ENCODE data around the gene LIX1L. TPM values are rescaled to one million over a fixed set of nuclear protein-coding genes. Genes with fewer than 3 reads are reported as not detected.
A peak's percentile ranks its signal among the peaks of the same experiment; 100 is the strongest.

Gene LIX1L
- polyA plus RNA-seq, 3 donors from 2014 or later = 17.9 to 28.0 (median 20.7) TPM

DNA sequence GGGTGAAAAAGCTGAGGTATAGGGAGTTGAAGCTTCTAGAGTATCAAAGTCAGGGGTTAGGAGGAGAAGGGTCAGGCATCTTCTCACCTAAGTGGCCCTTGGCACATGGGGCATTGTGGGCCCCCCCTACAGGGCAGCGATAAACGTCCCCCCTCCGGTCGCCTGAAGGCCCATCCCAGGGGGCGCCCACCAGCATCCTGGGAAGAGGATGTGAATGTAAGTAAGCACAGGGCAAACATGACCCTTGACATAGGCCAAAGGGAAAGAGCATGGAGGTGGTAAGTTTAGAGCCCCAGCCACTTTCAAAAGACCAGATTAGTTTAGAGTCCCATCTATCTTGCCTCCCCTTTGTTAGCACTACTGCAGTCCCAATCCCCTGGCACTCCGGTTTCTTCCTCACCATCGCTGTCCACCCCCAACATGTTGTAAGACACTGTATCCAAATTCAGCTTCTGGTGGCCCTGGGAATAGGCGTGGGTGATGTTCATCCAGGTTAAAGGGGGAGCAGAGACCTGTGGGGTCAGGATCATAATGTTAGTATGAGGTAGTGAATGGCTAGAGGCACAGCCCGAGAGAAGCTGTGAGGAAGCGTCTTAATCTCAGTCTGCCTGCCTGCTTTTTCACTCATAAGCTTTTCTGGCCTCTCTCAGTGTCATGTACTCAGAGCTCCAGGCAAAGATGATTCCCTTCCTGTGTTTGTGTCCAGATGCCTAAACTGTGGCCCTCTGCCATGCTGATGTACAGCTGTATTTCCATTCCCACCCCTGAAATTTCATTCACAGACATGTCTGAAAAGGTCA is 50.7 kb downstream of the LIX1L start:
- peaks cover 0 to 1% (median 0%) of the 10 kb centered on the region in 3 donors for H3K27me3 Mint-ChIP-seq (ENCODE audit: low read depth in 3 of 3)
- H3K9me3 Mint-ChIP-seq = no peaks in the 10 kb centered on the region
- no peak overlapping the region for H3K27ac Mint-ChIP-seq
- no peak overlapping the region for H3K4me3 Mint-ChIP-seq
- H3K4me1 Mint-ChIP-seq = peaks cover 6% of the 10 kb centered on the region in 2 donors
- no peak for DNase-seq
- peaks cover 13 to 28% (median 13%) of the 10 kb centered on the region in 3 donors for H3K36me3 Mint-ChIP-seq

DNA sequence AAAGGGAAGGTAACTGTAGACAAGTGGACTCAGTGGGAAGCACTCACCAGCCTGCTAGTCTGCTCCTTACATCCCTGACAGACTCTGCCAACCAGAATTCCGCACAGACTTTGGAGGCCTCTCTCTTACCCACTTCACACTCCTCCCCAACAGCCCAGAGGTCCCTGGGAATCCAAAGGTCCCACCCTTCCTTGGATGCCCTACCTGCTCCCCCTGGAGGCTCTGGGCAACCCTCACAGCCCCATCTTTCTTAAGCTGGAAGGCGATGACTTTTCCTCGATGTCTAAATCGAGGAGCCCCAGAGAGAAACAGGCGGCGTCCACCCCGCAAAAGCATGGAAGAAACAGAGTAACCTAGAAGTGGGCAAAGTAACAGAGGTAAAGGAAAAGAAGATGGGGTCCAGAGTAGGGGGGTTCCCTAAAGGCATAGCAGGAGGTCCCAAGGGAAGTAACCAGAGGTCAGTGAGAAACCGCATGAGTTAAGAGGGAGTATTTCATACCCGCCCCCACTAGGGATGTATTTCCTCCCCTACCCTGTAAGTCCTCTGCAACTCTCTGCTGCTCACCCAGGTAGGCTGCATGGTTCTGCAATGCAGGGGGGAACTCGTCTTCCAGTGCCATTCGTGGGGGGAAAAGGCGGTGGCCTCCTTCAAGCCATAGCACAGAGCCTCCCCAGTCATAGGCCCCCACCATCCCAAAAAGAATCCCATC is 56.4 kb downstream of the LIX1L start:
- no peak overlapping the region for H3K27ac Mint-ChIP-seq
- no peaks in the 10 kb centered on the region for H3K27me3 Mint-ChIP-seq (ENCODE audit: low read depth in 3 of 3)
- H3K36me3 Mint-ChIP-seq = peaks cover 11 to 18% (median 11%) of the 10 kb centered on the region in 3 donors
- no peak for DNase-seq
- no peak overlapping the region for H3K4me3 Mint-ChIP-seq
- H3K4me1 Mint-ChIP-seq = no peaks in the 10 kb centered on the region
- peaks cover 0 to 2% (median 0%) of the 10 kb centered on the region in 6 donors for H3K9me3 Mint-ChIP-seq

DNA sequence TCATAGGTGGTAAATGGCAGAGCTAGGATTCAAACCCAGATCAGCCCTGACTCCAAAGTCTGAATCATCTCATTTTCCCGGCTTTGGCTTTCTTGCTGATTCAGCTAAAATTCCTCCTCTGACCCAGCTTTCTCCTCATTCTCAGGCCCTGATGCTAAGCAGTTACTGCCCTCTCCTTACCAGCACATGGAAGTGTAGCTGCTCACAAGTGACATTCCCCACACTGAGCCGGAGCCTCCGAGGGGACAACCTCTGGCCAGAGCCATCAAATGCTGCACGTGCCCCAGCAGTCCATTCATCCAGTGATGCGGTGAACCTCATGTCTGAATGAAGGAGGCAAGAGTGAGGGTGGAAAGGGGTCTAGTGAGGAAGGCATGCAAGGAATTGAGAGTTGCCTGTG is 59.1 kb downstream of the LIX1L start:
- Mint-ChIP-seq H3K27me3 (ENCODE audit: low read depth in 3 of 3) (peaks cover 0 to 2% (median 0%) of the 10 kb centered on the region in 3 donors), H3K4me3 (no peak overlapping the region), H3K36me3 (peaks cover 7 to 20% (median 15%) of the 10 kb centered on the region in 3 donors), H3K4me1 (no peaks in the 10 kb centered on the region), H3K27ac (no peak overlapping the region), H3K9me3 (peaks cover 0 to 2% (median 0%) of the 10 kb centered on the region in 6 donors)
- no peak for DNase-seq

DNA sequence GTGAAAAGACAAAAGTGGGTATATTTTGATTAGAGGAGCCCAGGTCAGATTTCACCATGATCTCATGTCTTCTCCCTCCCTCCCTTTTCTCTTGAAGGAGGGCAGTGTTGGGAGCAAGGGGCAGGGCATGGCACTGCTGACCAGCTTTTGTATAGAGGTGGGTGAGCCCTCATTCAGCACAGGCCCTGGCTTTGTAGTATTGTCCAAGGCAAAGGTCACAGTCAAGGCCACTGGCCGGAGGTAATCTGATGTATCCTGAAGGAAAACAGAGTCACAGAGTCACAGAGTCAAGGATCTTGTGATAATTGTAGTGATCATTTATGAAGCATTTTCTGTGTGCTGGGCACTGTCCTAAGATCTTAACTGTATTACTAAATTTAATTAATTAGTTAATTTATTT is 59.8 kb downstream of the LIX1L start:
- Mint-ChIP-seq H3K27ac (no peak overlapping the region), H3K36me3 (peaks cover 7 to 25% (median 15%) of the 10 kb centered on the region in 3 donors), H3K4me3 (no peak overlapping the region), H3K9me3 (peaks cover 0 to 2% (median 0%) of the 10 kb centered on the region in 6 donors), H3K27me3 (ENCODE audit: low read depth in 3 of 3) (peaks cover 0 to 2% (median 0%) of the 10 kb centered on the region in 3 donors), H3K4me1 (no peaks in the 10 kb centered on the region)
- DNase-seq = no peak

GRCh38 chr1:145895471-145895870 is 62.3 kb downstream of the LIX1L start:
- peaks cover 0 to 21% (median 8%) of the 10 kb centered on the region in 3 donors for H3K36me3 Mint-ChIP-seq
- H3K9me3 Mint-ChIP-seq = no peaks in the 10 kb centered on the region
- no peak overlapping the region for H3K4me3 Mint-ChIP-seq
- H3K27ac Mint-ChIP-seq = no peak overlapping the region
- peaks cover 0 to 2% (median 2%) of the 10 kb centered on the region in 3 donors for H3K27me3 Mint-ChIP-seq (ENCODE audit: low read depth in 3 of 3)
- H3K4me1 Mint-ChIP-seq = no peaks in the 10 kb centered on the region
- DNase-seq = no peak

DNA sequence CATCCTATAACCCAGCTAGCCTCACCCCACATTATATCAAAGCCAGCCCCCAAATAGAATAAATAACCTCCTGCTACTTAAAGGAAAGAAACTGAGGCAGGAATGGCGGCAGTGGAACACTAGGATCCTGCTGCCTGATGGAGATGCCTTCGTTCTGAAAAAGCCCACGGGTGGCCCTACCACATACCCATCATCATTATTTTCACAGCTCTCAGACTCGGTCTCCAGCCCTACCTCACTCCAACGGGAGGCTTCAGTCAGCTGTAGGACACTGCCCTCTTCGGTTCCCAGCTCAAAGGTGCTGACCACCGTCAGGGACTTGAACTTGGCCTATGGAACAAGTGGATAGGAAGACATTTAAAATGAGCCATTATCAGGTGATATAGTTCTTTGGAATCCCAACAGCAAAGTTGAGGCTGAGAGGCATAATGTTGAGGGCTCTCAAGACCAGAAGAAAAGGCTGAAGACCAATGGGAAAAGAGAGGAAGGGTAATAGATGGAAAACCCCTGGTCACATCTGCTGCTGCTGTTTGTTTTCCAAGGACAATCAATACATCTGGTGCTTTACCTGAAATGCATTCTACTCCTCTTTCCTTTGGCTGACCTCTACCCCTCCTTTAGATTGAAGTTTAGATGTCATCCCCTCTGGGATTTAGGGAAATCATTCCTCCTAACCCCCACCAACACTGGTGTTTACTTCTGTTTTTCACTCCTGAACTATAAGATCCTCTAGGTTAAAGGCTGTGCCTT is 64.3 kb downstream of the LIX1L start:
- Mint-ChIP-seq H3K9me3 (no peaks in the 10 kb centered on the region), H3K4me3 (no peak overlapping the region), H3K27ac (no peak overlapping the region), H3K27me3 (ENCODE audit: low read depth in 3 of 3) (peaks cover 0 to 2% (median 2%) of the 10 kb centered on the region in 3 donors), H3K4me1 (no peaks in the 10 kb centered on the region), H3K36me3 (peaks cover 0 to 14% (median 8%) of the 10 kb centered on the region in 3 donors)
- DNase-seq = no peak

- Mint-ChIP-seq H3K36me3 (peaks cover 0 to 14% (median 5%) of the 10 kb centered on the region in 3 donors), H3K27ac (no peak overlapping the region), H3K27me3 (ENCODE audit: low read depth in 3 of 3) (peaks cover 0 to 2% (median 2%) of the 10 kb centered on the region in 3 donors), H3K9me3 (no peaks in the 10 kb centered on the region), H3K4me3 (no peak overlapping the region), H3K4me1 (no peaks in the 10 kb centered on the region)
- DNase-seq = no peak
These were observed 65.2 kb downstream of the LIX1L start for GRCh38 chr1:145892486-145893087.

- H3K27ac Mint-ChIP-seq = no peak overlapping the region
- peak; percentile 19 to 39 (median 22) for DNase-seq
These were observed 66.0 kb downstream of the LIX1L start for GRCh38 chr1:145891587-145892485.

DNA sequence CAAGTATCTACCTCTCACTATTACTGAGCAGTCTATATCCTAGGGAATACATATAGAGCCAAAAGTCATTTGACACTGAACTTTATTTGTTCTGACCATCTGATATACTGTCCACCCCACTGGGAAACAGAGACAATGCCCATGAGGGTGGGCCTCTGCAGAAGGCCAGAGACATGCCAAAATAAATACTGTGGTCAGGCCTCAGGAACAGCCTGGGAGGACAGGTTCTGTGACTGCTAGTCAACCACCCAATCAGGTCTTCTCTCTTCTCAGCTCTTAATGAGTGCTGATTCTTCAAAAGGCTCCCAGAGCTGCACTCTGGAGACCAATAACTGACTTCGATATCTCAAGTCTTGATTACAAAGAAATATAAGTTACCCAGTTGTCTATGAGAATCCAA is 66.7 kb downstream of the LIX1L start:
- no peak for DNase-seq
- H3K36me3 Mint-ChIP-seq = peaks cover 0 to 9% (median 1%) of the 10 kb centered on the region in 3 donors
- H3K9me3 Mint-ChIP-seq = no peaks in the 10 kb centered on the region
- no peak overlapping the region for H3K4me3 Mint-ChIP-seq
- no peak overlapping the region for H3K27ac Mint-ChIP-seq
- H3K4me1 Mint-ChIP-seq = peaks cover 3 to 7% of the 10 kb centered on the region in 2 donors
- peaks cover 0 to 2% (median 2%) of the 10 kb centered on the region in 3 donors for H3K27me3 Mint-ChIP-seq (ENCODE audit: low read depth in 3 of 3)

More at GRCh38 chr1:145891587-145892485, 66.0 kb downstream of the LIX1L start:
- Mint-ChIP-seq H3K4me3 (no peak overlapping the region), H3K36me3 (peaks cover 0 to 14% (median 4%) of the 10 kb centered on the region in 3 donors), H3K9me3 (no peaks in the 10 kb centered on the region), H3K4me1 (peaks cover 0 to under 1% of the 10 kb centered on the region in 2 donors), H3K27me3 (ENCODE audit: low read depth in 3 of 3) (peaks cover 0 to 2% (median 2%) of the 10 kb centered on the region in 3 donors)

DNA sequence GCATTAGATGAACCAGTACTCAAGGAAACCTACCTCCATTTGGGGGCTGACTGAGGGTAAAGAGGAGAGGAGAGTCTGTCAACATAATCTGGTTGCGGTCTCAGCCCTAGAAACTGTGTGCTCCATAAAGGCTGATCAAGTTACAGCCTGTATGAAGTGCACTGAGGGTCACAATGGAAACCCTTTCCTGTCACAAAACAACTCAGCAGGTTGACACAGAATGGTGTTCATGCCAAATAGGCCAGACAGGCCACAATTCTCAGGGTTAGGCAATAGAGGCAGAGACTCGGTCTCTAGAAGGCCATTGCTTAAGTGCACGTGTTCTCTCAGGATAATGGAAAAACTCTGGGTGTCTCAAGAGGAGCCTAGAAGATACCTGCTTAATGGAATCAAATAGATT is 68.1 kb downstream of the LIX1L start:
- H3K36me3 Mint-ChIP-seq = peaks cover 0 to 7% (median 0%) of the 10 kb centered on the region in 3 donors
- no peak overlapping the region for H3K27ac Mint-ChIP-seq
- no peak for DNase-seq
- no peak overlapping the region for H3K4me3 Mint-ChIP-seq
- H3K9me3 Mint-ChIP-seq = no peaks in the 10 kb centered on the region
- H3K4me1 Mint-ChIP-seq = peaks cover 14 to 21% of the 10 kb centered on the region in 2 donors
- peaks cover 0 to 9% (median 7%) of the 10 kb centered on the region in 3 donors for H3K27me3 Mint-ChIP-seq (ENCODE audit: low read depth in 3 of 3)

DNA sequence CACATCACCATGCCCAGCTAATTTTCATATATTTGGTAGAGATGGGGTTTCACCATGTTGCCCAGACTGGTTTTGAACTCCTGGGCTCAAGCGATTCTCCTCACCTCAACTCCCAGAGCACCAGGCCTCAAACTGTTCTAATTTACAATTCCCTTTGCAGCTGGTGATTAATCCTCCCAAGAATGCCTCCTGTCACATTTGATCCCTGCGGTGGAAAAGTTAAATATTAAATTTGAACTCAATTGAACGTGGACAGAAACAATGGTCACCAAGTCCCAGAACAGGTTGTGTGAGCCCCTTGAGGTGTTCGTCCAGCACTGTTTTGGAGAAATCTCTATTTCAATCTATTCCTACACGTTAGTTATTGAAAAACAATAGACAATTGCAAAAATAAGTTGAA is 70.2 kb downstream of the LIX1L start:
- no peak for DNase-seq
- Mint-ChIP-seq H3K36me3 (no peaks in the 10 kb centered on the region), H3K4me3 (peak overlapping the region in 3 of 5 donors; percentile 38 to 41 (median 40)), H3K4me1 (peaks cover 14 to 23% of the 10 kb centered on the region in 2 donors), H3K27ac (no peak overlapping the region), H3K9me3 (no peaks in the 10 kb centered on the region), H3K27me3 (ENCODE audit: low read depth in 3 of 3) (peaks cover 0 to 15% (median 12%) of the 10 kb centered on the region in 3 donors)

DNA sequence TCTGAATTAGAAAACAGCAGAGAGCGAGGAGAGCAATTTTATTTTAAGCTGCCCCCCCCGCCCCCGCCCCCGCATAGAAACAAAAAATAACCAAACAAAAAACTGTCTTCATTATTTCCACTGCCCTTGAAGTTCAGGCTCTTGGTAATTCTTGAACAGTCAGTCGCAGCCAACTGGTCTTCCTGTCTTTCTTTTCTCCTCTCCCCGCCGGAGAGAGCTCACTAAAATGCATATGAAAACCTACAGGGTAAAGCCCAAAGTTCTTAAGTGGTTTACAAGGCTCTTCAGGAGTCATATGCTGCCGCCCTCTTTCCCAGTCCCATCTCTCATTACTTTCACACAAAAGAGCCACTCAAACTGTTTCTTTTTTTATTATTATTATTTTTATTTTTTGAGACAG is 71.0 kb downstream of the LIX1L start:
- Mint-ChIP-seq H3K9me3 (no peaks in the 10 kb centered on the region), H3K27me3 (ENCODE audit: low read depth in 3 of 3) (peaks cover 0 to 13% (median 12%) of the 10 kb centered on the region in 3 donors), H3K4me1 (peaks cover 14 to 23% of the 10 kb centered on the region in 2 donors), H3K4me3 (peak overlapping the region; percentile 62 to 88 (median 75)), H3K36me3 (no peaks in the 10 kb centered on the region), H3K27ac (no peak overlapping the region)
- no peak for DNase-seq
